DND-41 (cell line): ENCODE data around the gene CPT2.

Experiments
- ATAC-seq: fragments of 200-7000 bp; cut with Tn5 transposase; 3 replicates; pipeline ENCODE4 v1.9.1; 2021; ENCODE audit warnings: low read depth; ENCODE audit not compliant: insufficient read depth
- DNase-seq: peaks from one replicate; pipeline ENCODE4 v3.0.0-alpha.2; 2020
- H2AFZ ChIP-seq: 2 replicates; pipeline ENCODE4 v1.6.0; 2012; ENCODE audit warnings: low read depth, low read length
- H3K27ac ChIP-seq: 2 replicates; pipeline ENCODE4 v1.5.1; 2012; ENCODE audit warnings: low read length, inconsistent platforms
- H3K27me3 ChIP-seq: fragments of 200-600 bp; sonication (generic); 2 replicates; pipeline ENCODE4 v1.6.0; 2012; ENCODE audit warnings: low read length, mild to moderate bottlenecking, inconsistent platforms; ENCODE audit not compliant: insufficient read depth, poor library complexity
- H3K36me3 ChIP-seq: 2 replicates; pipeline ENCODE4 v1.5.1; 2012; ENCODE audit warnings: low read length, inconsistent platforms; ENCODE audit not compliant: insufficient read depth
- H3K4me1 ChIP-seq: 2 replicates; pipeline ENCODE4 v1.5.1; 2012; ENCODE audit warnings: mild to moderate bottlenecking, low read length; ENCODE audit not compliant: insufficient read depth
- H3K4me2 ChIP-seq: 2 replicates; pipeline ENCODE4 v1.6.0; 2012; ENCODE audit warnings: mild to moderate bottlenecking, moderate library complexity, low read length, inconsistent platforms; ENCODE audit not compliant: insufficient read depth
- H3K4me3 ChIP-seq, 2 experiments: fragments of 200-600 bp in 1 of 2; shearing (Covaris generic) in 1 of 2; 2 replicates each; pipeline ENCODE4 v1.5.1; 2012 to 2016; ENCODE audit warnings: inconsistent platforms in 2 of 2, low read length in 2 of 2, mild to moderate bottlenecking in 2 of 2, low read depth in 1 of 2, moderate library complexity in 1 of 2
- H3K79me2 ChIP-seq: 2 replicates; pipeline ENCODE4 v1.6.0; 2012; ENCODE audit warnings: low read length, inconsistent platforms; ENCODE audit not compliant: insufficient read depth
- H3K9ac ChIP-seq: 2 replicates; pipeline ENCODE4 v1.6.0; 2012; ENCODE audit warnings: low read depth, mild to moderate bottlenecking, inconsistent platforms, low read length, moderate library complexity
- H3K9me3 ChIP-seq: 2 replicates; pipeline ENCODE4 v1.5.1; 2012; ENCODE audit warnings: low read length, moderate library complexity, mild to moderate bottlenecking, inconsistent platforms; ENCODE audit not compliant: insufficient read depth, severe bottlenecking
- H4K20me1 ChIP-seq: 2 replicates; pipeline ENCODE4 v1.6.0; 2012; ENCODE audit warnings: low read length; ENCODE audit not compliant: insufficient read depth
- EZH2 ChIP-seq: IDR thresholded peaks from 3 replicates; pipeline ENCODE4 v1.6.1; 2012; ENCODE audit warnings: borderline replicate concordance, low read depth, mild to moderate bottlenecking, moderate library complexity, low read length, inconsistent platforms; ENCODE audit not compliant: severe bottlenecking
- TF ChIP-seq, protein P1 (sequence below): IDR thresholded peaks from 2 replicates; pipeline ENCODE4 v1.5.1; 2012; ENCODE audit warnings: borderline replicate concordance, low read length, moderate library complexity, mild to moderate bottlenecking; ENCODE audit not compliant: poor library complexity, severe bottlenecking; ENCODE audit errors: extremely low read depth

The CPT2 gene

GRCh38 chr1:53206735-53207379 lies 10.2 kb downstream of the CPT2 start:
- Histone ChIP-seq H3K27me3 (no peaks in the 10 kb centered on the region), H3K4me3 (no peak overlapping the region), H3K36me3 (peaks cover 90% of the 10 kb centered on the region), H3K9me3 (peaks cover 26% of the 10 kb centered on the region), H3K79me2 (no peaks in the 10 kb centered on the region), H3K4me2 (no peak overlapping the region), H4K20me1 (no peaks in the 10 kb centered on the region), H2AFZ (no peak overlapping the region), H3K9ac (no peak overlapping the region), H3K4me1 (no peaks in the 10 kb centered on the region), H3K27ac (no peak overlapping the region)
- ATAC-seq (no peak), DNase-seq (no peak)
- TF ChIP-seq, protein P1, sequence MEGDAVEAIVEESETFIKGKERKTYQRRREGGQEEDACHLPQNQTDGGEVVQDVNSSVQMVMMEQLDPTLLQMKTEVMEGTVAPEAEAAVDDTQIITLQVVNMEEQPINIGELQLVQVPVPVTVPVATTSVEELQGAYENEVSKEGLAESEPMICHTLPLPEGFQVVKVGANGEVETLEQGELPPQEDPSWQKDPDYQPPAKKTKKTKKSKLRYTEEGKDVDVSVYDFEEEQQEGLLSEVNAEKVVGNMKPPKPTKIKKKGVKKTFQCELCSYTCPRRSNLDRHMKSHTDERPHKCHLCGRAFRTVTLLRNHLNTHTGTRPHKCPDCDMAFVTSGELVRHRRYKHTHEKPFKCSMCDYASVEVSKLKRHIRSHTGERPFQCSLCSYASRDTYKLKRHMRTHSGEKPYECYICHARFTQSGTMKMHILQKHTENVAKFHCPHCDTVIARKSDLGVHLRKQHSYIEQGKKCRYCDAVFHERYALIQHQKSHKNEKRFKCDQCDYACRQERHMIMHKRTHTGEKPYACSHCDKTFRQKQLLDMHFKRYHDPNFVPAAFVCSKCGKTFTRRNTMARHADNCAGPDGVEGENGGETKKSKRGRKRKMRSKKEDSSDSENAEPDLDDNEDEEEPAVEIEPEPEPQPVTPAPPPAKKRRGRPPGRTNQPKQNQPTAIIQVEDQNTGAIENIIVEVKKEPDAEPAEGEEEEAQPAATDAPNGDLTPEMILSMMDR: no peak
- TF ChIP-seq EZH2: no peak

- Histone ChIP-seq H3K27ac (no peak overlapping the region), H3K4me1 (no peaks in the 10 kb centered on the region), H3K79me2 (no peaks in the 10 kb centered on the region), H4K20me1 (no peaks in the 10 kb centered on the region), H3K4me2 (no peak overlapping the region), H3K4me3 (no peak overlapping the region), H2AFZ (no peak overlapping the region), H3K27me3 (no peaks in the 10 kb centered on the region), H3K36me3 (peaks cover 88% of the 10 kb centered on the region), H3K9me3 (peaks cover 26% of the 10 kb centered on the region), H3K9ac (no peak overlapping the region)
- DNase-seq: no peak
- TF ChIP-seq, protein P1: no peak
- TF ChIP-seq EZH2: no peak
- ATAC-seq: no peak
These were observed 11.1 kb downstream of the CPT2 start for GRCh38 chr1:53207726-53208125.

DNA sequence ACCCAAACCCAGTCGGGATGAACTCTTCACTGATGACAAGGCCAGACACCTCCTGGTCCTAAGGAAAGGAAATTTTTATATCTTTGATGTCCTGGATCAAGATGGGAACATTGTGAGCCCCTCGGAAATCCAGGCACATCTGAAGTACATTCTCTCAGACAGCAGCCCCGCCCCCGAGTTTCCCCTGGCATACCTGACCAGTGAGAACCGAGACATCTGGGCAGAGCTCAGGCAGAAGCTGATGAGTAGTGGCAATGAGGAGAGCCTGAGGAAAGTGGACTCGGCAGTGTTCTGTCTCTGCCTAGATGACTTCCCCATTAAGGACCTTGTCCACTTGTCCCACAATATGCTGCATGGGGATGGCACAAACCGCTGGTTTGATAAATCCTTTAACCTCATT lies 13.7 kb downstream of the CPT2 start:
- TF ChIP-seq EZH2: no peak
- TF ChIP-seq, protein P1: no peak
- Histone ChIP-seq H3K27me3 (no peaks in the 10 kb centered on the region), H3K27ac (no peak overlapping the region), H3K79me2 (no peaks in the 10 kb centered on the region), H3K4me2 (no peak overlapping the region), H3K9ac (no peak overlapping the region), H3K4me1 (no peaks in the 10 kb centered on the region), H2AFZ (no peak overlapping the region), H4K20me1 (no peaks in the 10 kb centered on the region), H3K9me3 (peaks cover 15% of the 10 kb centered on the region), H3K36me3 (peaks cover 86% of the 10 kb centered on the region), H3K4me3 (no peak overlapping the region)
- ATAC-seq (no peak), DNase-seq (no peak)
